ENCODE results near the gene PLS3. TPM values are rescaled to one million over a fixed set of nuclear protein-coding genes. Genes with fewer than 3 reads are reported as not detected.

The PLS3 gene
- total RNA-seq, 1 donor from 2014 or later, result 382 TPM

GRCh38 chrX:115592997-115593734 lies 32.2 kb downstream of the PLS3 start:
- TF ChIP-seq POLR2AphosphoS5 (IDR thresholded peaks at IDR 0.05; ENCODE audit: insufficient read depth in 1 of 2, low read depth in 1 of 2) (peak in 1 of 2 donors; percentile 54), POLR2A (IDR thresholded peaks at IDR 0.05) (no peak)
- Histone ChIP-seq H3K27me3 (no peaks in the 10 kb centered on the region), H3K4me1 (no peaks in the 10 kb centered on the region), H3K9me3 (no peaks in the 10 kb centered on the region), H3K36me3 (no peaks in the 10 kb centered on the region), H3K27ac (peak overlapping the region; percentile 60), H3K4me3 (peak overlapping the region in 1 of 2 donors; percentile 17)
- no peak for DNase-seq (ENCODE audit: extremely low spot score in 2 of 2)
- intact Hi-C loops (cut with DNase I), result no loop called here

DNA sequence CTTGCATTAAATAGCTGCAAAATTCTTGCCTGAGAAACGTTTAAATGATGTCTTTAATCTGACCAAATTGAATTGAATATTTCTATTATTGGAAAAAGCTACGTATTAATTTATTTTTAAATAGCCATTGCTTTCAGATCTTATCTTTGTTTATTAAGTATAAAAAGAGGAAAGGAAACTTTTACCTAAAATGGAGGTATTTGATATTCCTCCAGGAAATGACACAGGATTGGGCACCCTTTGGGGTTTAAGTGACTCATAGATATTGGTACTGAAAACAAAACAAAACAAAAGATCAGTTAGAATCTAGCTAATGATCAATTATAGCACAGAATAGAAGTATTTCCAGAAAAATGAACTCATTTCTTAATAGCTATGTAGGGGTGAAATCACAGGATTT lies 34.1 kb downstream of the PLS3 start:
- TF ChIP-seq POLR2AphosphoS5 (IDR thresholded peaks at IDR 0.05; ENCODE audit: insufficient read depth in 1 of 2, low read depth in 1 of 2) (no peak), POLR2A (IDR thresholded peaks at IDR 0.05) (no peak)
- TF ChIP-seq, protein P1, sequence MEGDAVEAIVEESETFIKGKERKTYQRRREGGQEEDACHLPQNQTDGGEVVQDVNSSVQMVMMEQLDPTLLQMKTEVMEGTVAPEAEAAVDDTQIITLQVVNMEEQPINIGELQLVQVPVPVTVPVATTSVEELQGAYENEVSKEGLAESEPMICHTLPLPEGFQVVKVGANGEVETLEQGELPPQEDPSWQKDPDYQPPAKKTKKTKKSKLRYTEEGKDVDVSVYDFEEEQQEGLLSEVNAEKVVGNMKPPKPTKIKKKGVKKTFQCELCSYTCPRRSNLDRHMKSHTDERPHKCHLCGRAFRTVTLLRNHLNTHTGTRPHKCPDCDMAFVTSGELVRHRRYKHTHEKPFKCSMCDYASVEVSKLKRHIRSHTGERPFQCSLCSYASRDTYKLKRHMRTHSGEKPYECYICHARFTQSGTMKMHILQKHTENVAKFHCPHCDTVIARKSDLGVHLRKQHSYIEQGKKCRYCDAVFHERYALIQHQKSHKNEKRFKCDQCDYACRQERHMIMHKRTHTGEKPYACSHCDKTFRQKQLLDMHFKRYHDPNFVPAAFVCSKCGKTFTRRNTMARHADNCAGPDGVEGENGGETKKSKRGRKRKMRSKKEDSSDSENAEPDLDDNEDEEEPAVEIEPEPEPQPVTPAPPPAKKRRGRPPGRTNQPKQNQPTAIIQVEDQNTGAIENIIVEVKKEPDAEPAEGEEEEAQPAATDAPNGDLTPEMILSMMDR (IDR thresholded peaks at IDR 0.05), result no peak
- Histone ChIP-seq H3K4me1 (no peaks in the 10 kb centered on the region), H3K4me3 (peak overlapping the region in 1 of 2 donors; percentile 17), H3K9me3 (no peaks in the 10 kb centered on the region), H3K27me3 (no peaks in the 10 kb centered on the region), H3K27ac (peak overlapping the region; percentile 68), H3K36me3 (no peaks in the 10 kb centered on the region)
- intact Hi-C loops (cut with DNase I), result no loop called here
- no peak for DNase-seq (ENCODE audit: extremely low spot score in 2 of 2)

DNA sequence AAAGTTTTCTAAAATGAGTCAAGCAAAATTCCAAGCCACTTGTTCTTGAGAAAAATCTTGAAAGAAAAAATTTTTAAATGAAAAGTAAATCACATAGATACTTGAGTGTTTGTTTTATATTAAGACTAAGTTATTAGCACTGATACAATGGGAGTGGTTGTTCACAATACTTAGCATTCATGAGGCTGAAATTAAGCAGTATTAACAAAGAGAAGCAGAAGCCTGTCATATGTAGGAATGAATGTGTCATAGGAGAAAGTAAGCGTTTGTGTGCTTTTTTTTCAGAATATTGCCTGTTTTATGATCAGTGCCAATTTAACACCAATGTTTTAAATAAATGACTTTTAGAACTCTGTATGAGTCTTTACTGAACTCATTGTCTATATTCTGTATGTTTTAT lies 37.6 kb downstream of the PLS3 start:
- H3K4me3 ChIP-seq, result no peak overlapping the region
- no peak for DNase-seq (ENCODE audit: extremely low spot score in 2 of 2)
- peaks cover 6% of the 10 kb centered on the region for H3K4me1 ChIP-seq
- H3K27me3 ChIP-seq, result no peaks in the 10 kb centered on the region
- no peak overlapping the region for H3K27ac ChIP-seq
- TF ChIP-seq, protein P1 (IDR thresholded peaks at IDR 0.05), result no peak
- TF ChIP-seq POLR2AphosphoS5 (IDR thresholded peaks at IDR 0.05; ENCODE audit: insufficient read depth in 1 of 2, low read depth in 1 of 2) (no peak), POLR2A (IDR thresholded peaks at IDR 0.05) (no peak)
- no peaks in the 10 kb centered on the region for H3K36me3 ChIP-seq
- intact Hi-C loops (cut with DNase I), result no loop called here
- H3K9me3 ChIP-seq, result no peaks in the 10 kb centered on the region

DNA sequence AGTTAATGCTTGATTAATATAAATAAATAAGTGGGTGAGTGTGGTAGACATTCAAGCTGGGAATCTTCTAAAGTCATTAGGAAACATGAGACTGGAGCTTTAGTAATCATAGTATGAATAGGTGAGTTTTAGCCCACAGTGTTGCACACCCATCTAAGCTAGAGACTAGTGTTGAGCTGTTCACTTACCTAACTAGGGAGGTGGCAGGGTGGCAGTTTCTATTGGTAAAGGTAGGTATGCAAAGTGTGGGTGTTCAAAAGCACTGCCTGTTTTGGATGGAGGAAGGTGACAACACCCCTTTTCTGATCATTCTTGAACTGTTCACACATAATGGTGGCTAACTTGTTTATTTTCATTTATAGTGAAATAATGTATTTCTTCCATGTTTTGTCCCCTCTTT lies 41.3 kb downstream of the PLS3 start:
- H3K27ac ChIP-seq, result peak overlapping the region; percentile 29
- no peaks in the 10 kb centered on the region for H3K9me3 ChIP-seq
- intact Hi-C loops (cut with DNase I), result no loop called here
- no peaks in the 10 kb centered on the region for H3K27me3 ChIP-seq
- H3K4me1 ChIP-seq, result peaks cover 6% of the 10 kb centered on the region
- DNase-seq (ENCODE audit: extremely low spot score in 2 of 2), result no peak
- no peak overlapping the region for H3K4me3 ChIP-seq
- no peaks in the 10 kb centered on the region for H3K36me3 ChIP-seq
- TF ChIP-seq POLR2A (IDR thresholded peaks at IDR 0.05) (no peak), POLR2AphosphoS5 (IDR thresholded peaks at IDR 0.05; ENCODE audit: insufficient read depth in 1 of 2, low read depth in 1 of 2) (no peak)
- TF ChIP-seq, protein P1 (IDR thresholded peaks at IDR 0.05), result no peak

DNA sequence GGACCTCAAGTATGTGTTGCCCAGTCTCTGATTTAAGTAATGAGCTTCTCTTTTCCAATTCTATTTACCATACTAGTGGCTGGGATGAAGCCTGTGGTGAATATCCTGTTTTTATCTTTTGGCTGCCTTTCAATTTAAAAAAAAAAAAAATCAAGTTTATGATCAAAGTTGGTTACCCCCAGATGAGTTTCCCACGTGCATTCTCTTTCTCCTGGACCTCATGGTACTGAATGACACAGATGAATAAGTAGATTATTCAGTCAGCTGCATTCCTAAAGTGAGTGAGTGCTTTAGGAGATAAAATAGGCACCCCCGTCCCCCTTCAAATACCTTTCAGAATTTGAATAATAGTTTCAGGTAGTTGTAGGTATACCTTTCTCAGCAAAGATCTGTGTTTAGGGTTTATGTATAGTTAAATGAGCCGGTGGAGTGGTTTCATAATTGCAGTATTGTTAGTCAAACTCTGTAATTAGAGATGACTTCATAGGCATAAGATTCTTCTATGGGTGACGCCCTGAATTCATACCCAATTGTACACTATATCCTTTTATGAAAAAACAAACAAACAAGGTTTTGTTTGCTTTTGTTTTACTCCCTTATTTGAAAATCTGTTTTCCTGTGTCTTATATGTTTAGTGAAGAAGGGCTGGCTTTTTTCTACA lies 41.9 kb downstream of the PLS3 start:
- H3K27ac ChIP-seq, result peak overlapping the region; percentile 29
- DNase-seq (ENCODE audit: extremely low spot score in 2 of 2), result no peak
- H3K9me3 ChIP-seq, result no peaks in the 10 kb centered on the region
- no peak for TF ChIP-seq POLR2AphosphoS5 (IDR thresholded peaks at IDR 0.05; ENCODE audit: insufficient read depth in 1 of 2, low read depth in 1 of 2)
- no peak for TF ChIP-seq POLR2A (IDR thresholded peaks at IDR 0.05)
- TF ChIP-seq, protein P1 (IDR thresholded peaks at IDR 0.05), result no peak
- no peak overlapping the region for H3K4me3 ChIP-seq
- H3K36me3 ChIP-seq, result no peaks in the 10 kb centered on the region
- no peaks in the 10 kb centered on the region for H3K27me3 ChIP-seq
- peaks cover 6% of the 10 kb centered on the region for H3K4me1 ChIP-seq
- intact Hi-C loops (cut with DNase I), result no loop called here
